ENCODE data around the gene PER1.
A peak's percentile ranks its signal among the peaks of the same experiment; 100 is the strongest.

PER1 gene

DNA sequence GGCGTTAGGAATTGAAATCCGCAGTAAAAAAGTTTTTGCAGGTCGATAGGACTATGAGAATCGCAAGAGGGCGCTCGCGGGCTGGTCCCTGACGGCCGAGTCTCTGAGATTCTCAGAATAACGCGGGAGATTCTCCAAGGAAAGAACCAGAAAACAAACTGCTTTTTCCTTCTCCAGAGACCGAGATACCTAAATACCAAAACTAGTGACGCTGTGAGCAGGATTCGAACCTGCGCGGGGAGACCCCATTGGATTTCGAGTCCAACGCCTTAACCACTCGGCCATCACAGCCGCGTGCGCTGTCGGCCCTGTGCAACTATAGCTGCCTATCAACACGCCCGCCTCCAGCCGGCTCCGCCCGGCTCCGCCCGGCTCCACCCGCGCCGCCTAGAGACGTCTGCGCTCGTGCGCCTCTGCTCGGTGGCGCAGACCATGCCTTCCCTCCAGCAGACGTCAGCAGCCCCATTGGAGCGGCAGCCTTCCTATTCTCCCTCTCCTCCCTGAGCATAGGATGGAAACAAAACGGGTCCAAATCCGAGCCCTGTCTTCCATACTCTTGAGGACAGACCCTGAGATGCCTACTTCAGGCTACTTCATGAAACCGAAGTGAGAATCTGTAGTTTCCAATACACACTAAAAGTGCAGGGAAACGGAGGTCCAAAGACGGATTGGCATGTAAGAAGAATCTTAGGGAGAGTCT lies 13.4 kb downstream of the PER1 start:
- DNase-seq (ENCODE audit: low spot score): peak; percentile 90

DNA sequence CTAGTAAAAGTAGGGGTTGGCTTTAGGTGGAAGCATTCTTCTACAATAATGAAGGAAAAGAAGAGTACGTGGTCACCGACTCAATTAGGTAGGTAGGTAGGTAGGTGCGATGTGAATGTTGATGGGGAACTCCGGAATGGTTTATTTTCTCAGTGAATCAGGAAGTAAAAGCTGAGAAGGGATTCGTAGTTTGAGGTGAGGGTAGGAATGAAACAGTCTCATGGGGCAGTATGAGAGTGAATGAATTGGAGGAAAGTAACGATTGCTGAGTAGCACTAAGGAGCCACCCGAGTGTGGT lies 13.9 kb downstream of the PER1 start:
- DNase-seq (ENCODE audit: low spot score): no peak

GRCh38 chr17:8137645-8138373 lies 14.4 kb downstream of the PER1 start:
- DNase-seq (ENCODE audit: low spot score): no peak

- no peak for DNase-seq (ENCODE audit: low spot score)
Observed at GRCh38 chr17:8133941-8134340, 18.3 kb downstream of the PER1 start.

GRCh38 chr17:8133399-8133798 lies 18.8 kb downstream of the PER1 start:
- DNase-seq (ENCODE audit: low spot score): no peak

- DNase-seq (ENCODE audit: low spot score): no peak
Observed at GRCh38 chr17:8131844-8132441, 20.3 kb downstream of the PER1 start.

GRCh38 chr17:8128125-8128784 lies 23.9 kb downstream of the PER1 start:
- DNase-seq (ENCODE audit: low spot score): no peak

DNA sequence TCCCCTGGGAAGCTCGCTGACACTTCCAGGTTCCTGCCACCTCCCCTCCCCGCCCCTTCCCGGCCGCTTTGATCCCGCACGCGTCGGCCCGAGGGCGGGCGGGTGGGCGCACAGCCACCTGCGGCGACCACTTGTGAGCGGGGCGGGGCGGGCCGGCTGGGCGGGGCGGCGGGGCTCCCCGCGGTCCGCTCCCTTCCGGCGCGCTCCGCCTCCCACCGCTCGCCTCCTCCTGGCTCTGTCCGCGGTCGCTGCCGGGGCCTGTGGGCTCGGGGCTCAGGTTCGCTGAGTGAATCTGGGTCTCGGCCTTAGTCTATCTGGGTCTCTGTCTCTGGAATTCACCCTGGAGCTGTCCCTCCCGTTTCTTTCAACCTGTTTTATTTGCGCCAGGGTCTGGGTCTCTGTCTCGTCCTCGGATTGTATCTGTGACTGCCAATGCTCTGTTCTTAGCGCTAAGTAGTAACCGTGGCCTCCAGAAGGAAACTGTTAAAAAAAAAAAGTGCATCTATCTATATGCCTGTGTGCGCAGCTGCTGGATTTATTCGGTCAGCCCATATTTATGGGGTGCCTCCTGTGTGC lies 25.6 kb downstream of the PER1 start:
- DNase-seq (ENCODE audit: low spot score): no peak

DNA sequence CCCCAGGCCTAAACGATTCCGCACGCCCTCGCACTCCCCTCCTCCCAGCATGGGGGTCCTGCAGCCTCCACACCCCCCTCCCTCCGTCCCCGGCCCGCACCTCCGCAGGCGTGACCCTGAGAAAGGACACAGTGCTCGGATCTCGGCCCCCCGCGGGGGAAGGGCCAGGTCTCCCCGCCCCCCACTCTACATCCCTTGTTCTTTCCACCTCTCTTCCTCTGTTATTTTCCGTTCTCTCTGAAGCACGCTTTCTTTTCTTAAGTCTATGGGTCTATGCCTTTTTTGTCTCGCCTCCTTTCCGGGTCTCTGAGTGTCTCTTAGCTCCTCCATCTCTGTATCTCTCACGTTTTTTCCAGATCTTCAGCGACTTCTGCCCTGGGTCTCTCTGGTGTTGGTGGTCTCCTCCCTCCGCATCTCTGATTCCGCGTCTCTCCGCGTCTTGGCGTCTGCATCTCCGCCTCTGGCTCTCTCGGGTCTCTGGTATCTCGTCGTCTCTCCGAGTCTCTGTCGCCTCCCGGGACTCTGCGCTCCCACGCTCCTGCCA lies 26.2 kb downstream of the PER1 start:
- no peak for DNase-seq (ENCODE audit: low spot score)

- DNase-seq (ENCODE audit: low spot score): peak; percentile 77
Observed at GRCh38 chr17:8125154-8125946, 26.9 kb downstream of the PER1 start.

DNA sequence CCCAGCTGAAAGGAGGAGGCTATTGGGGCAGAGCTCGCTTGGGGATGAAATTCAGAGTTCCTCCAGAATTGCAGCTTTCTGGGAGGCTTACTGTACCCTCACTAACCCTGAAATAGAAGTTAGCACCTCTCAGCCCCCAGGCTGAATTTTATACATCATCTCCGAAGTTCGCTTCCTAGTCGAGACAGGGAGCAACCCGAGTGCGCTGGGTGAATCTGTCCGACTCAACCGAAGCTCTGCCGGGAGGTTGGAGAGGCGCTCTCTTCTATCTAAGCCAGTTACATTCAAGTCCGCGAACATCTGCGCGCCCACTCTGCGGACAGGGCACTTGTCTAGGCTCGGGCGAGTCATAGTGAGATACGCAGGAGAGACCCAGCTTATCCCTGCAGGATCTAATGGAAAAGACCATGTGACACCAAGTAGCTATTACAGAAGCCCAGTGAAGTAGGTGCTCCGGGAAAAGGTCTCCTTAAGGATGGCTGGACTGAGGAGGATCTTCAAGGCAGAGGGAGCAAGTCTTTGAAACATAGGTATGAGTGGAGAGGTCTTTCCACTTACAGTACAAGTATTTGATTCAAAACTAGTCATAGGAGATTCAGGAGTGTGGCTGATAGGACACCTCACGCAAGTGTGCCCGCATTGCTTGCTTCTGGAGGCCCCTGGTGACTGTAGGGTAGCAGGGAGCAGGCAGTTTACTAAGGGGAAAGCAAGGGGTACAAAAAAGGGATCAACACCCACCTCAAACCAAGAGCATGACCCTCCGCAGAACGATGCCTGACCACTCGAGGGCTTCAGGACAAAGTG lies 27.7 kb downstream of the PER1 start:
- DNase-seq (ENCODE audit: low spot score): no peak

GRCh38 chr17:8123695-8124349 lies 28.4 kb downstream of the PER1 start, which contains the start of gene HES7:
Gene HES7 (minus strand): TSS chr17:8124106. CDS start chr17:8124084, 22 bp downstream.
- DNase-seq (ENCODE audit: low spot score): no peak

GRCh38 chr17:8122924-8123694 lies 29.1 kb downstream of the PER1 start:
- no peak for DNase-seq (ENCODE audit: low spot score)

DNA sequence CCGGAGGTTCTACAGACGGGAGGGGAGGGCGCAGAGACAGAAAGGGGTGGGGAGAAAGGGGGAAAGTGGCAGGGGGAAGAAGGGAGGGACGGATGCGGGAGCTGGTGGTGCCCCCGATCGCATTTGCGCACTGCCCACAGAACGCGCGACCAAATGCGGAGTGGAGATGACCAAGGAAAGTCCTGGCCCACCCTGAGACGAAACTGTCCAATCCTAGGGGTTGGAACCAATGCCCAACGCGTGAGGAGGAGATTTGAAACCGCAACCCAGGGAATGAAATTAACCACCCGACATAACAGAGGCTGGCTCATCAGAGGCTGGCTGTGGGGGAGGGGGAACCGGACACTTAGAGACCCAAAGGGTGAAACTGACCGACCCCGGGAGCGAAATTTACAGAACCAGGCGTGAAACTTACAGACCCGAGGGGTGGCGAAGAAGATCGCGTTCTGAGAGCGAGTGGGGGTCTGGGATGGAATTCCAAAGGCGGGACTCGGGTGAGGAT lies 29.7 kb downstream of the PER1 start:
- no peak for DNase-seq (ENCODE audit: low spot score)

DNA sequence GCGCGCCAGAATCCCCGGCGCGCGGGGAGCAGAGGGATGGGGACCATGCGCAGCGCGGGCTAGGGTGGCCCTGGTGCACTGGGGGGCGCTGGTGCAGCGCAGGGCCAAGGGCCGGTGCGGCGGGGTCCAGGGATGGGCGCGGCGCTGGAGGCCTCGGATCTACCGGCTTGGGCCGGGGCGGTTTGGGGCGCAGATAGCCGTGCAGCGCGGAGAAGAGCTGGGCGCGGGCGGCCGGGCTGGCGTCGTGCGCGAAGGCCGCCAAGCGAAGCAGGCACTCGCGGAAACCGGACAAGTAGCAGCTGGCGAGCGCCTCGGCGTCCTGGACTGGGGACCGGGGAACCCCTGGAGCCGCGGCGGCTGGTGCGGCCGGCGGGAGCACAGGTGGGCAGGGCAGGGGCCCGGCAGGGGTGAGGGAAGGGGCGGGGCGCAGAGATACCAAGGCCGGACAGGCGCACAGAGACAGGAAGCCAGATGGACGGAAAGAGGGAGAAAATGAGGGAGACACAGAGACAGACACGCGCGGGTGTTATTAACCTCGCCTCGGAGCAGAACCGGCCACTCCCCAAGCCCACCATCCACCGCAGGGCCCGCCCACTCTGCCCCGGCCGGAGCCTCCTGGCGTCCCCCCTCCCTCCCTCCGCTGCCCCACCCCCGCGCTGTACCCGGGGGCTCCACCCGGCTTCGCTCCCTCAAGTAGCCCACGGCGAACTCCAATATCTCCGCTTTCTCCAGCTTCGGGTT lies 30.4 kb downstream of the PER1 start:
- DNase-seq (ENCODE audit: low spot score): peak; percentile 74

DNA sequence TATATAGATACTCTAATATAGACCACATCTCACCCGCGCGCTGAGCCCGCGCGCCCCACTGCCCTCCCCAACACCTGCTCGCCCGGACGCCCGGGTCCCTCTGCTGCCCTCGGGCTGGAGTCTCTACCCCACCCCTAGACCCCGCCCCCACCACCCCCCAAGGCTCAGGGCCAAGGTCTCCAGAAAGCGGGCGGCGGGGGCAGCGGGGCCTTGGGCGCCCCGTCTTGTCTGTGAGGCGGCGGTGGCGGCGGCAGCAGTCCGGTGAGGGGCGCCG lies 30.9 kb downstream of the PER1 start:
- no peak for DNase-seq (ENCODE audit: low spot score)

GRCh38 chr17:8120520-8121406 lies 31.4 kb downstream of the PER1 start:
- DNase-seq (ENCODE audit: low spot score): no peak

Measured in globus pallidus (tissue), 1 donor.